ENCODE results near the gene TJP2.

DNA sequence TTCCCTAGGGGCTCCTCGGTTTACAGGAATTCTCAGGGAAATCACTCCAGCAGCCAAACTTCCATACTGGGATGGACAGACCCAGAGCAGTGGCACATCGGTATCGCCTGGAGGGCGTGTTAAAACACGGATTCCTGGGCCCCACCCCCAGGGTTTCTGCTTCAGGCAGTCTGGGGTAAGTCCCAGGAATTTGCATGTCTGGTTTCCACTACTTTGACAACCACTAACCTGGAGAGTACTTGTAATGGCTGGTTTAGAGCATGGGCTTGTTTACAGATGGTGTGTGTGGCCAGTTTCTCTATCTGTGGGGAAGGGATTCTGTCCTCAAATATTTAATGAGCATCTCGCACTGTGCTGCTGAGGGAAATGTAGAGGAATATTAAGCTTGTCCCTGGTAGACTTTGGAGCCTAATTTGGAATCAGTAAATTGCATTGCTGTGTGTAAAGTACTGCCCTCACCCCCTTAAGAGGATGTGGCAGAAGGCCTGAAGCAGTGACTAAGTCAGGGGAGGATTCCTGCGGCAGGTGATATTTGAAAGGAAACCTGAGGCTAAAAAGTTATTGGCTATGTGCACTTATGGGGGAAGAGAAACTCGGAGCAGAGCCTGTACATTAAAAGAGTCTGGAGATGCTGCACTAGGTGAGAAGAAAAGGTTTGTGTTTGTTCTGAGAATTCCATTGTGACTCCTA lies 18.6 kb upstream of the TJP2 start:
- TF ChIP-seq JUN (IDR thresholded peaks at IDR 0.05; ENCODE audit: borderline replicate concordance, insufficient read depth, insufficient read length, low read depth) (no peak), POLR2AphosphoS5 (IDR thresholded peaks at IDR 0.05; ENCODE audit: insufficient read depth, low read depth, low read length) (no peak), MAX (IDR thresholded peaks at IDR 0.05; ENCODE audit: insufficient read depth, insufficient read length) (no peak), FOS (IDR thresholded peaks at IDR 0.05; ENCODE audit: borderline replicate concordance, insufficient read depth, low read length) (no peak), POLR2A (IDR thresholded peaks at IDR 0.05; ENCODE audit: low read depth, low read length) (no peak), EZH2 (IDR thresholded peaks at IDR 0.05; ENCODE audit: borderline replicate concordance, low read depth, low read length, severe bottlenecking) (no peak), GATA2 (IDR thresholded peaks at IDR 0.05; ENCODE audit: insufficient read depth, insufficient read length, low read depth, low read length) (no peak), MYC (IDR thresholded peaks at IDR 0.05; ENCODE audit: low read depth, low read length) (no peak)
- TF ChIP-seq, protein P1, sequence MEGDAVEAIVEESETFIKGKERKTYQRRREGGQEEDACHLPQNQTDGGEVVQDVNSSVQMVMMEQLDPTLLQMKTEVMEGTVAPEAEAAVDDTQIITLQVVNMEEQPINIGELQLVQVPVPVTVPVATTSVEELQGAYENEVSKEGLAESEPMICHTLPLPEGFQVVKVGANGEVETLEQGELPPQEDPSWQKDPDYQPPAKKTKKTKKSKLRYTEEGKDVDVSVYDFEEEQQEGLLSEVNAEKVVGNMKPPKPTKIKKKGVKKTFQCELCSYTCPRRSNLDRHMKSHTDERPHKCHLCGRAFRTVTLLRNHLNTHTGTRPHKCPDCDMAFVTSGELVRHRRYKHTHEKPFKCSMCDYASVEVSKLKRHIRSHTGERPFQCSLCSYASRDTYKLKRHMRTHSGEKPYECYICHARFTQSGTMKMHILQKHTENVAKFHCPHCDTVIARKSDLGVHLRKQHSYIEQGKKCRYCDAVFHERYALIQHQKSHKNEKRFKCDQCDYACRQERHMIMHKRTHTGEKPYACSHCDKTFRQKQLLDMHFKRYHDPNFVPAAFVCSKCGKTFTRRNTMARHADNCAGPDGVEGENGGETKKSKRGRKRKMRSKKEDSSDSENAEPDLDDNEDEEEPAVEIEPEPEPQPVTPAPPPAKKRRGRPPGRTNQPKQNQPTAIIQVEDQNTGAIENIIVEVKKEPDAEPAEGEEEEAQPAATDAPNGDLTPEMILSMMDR (IDR thresholded peaks at IDR 0.05; ENCODE audit: extremely low read depth in 1 of 2, insufficient read depth in 1 of 2, low read depth in 1 of 2, low read length in 2 of 2), result no peak

Measured in endothelial cell of umbilical vein (primary cell).